ENCODE measurements around the gene PNKP. TPM values are rescaled to one million over a fixed set of nuclear protein-coding genes. Genes with fewer than 3 reads are reported as not detected.

Gene PNKP
- total and polyA plus RNA-seq, 9 of the 15 experiments (the other 6 are each of a cell fraction or from before 2014, with no cell fraction given) = 2.8 to 85.4 (median 25.3) TPM

DNA sequence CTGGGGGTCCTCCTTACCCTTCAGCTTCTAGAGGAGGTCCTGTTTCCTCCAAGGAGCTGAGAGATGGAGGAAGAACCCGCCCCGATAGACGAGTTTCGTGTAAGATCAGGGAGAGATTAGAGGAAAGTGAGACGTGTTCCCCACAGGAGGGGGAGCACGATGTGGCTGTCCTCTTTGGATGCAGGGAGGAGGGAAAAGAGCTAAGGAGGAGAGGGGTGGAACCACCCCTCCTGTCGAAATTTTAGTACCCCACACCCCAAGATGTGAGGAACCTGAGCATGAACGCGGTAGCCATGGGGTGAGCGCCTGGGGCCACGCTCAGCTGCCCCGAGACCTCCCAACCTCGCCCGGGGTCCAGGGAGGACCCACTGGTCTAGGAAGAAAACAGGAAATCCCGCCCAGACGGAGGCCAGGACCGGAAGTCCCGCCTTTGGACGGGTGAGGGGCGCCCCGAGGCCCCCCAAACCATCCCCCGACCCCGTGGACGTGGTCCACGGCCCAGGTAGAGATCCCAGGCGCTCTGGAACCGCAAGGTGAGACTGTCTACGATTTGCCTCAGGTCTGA, 8.6 kb upstream of the PNKP start (continued):
- TF ChIP-seq HEY1 (CRISPR knock-in tag; IDR thresholded peaks at IDR 0.05; ENCODE audit: borderline replicate concordance) (no peak), ZNF263 (CRISPR knock-in tag; IDR thresholded peaks at IDR 0.05; ENCODE audit: borderline replicate concordance) (peak; percentile 98), POLR2A (conservative IDR thresholded peaks at IDR 0.05) (peak; percentile 63), NFYB (IDR thresholded peaks at IDR 0.05; ENCODE audit: extremely low read depth, insufficient read length) (no peak), ATF7 (IDR thresholded peaks at IDR 0.05) (no peak), MEF2D (tag; conservative IDR thresholded peaks at IDR 0.05; ENCODE audit: low read depth) (no peak), CBFB (CRISPR knock-in tag; IDR thresholded peaks at IDR 0.05) (no peak), HDGF (IDR thresholded peaks at IDR 0.05) (no peak), EZH2 (IDR thresholded peaks at IDR 0.05; ENCODE audit: borderline replicate concordance, low read depth, low read length) (no peak), RAD21 (CRISPR knock-in tag; conservative IDR thresholded peaks at IDR 0.05 in 1 of 2, IDR thresholded peaks at IDR 0.05 in 1 of 2) (0 out of 4 replicates have a peak, but pooled peaks of 1 of the 2 experiments have one; percentile 3), ESRRA (IDR thresholded peaks at IDR 0.05; ENCODE audit: borderline replicate concordance, low read depth) (no peak), POLR2AphosphoS5 (IDR thresholded peaks at IDR 0.05; ENCODE audit: control insufficient read depth, insufficient read depth, low read depth, low read length) (no peak), PURB (CRISPR knock-in tag; IDR thresholded peaks at IDR 0.05; ENCODE audit: low read depth) (no peak), ZKSCAN1 (IDR thresholded peaks at IDR 0.05; ENCODE audit: low read depth, low read length) (0 out of 2 replicates have a peak, but pooled peaks have one; percentile 9), ZNF589 (CRISPR knock-in tag; IDR thresholded peaks at IDR 0.05; ENCODE audit: low read depth) (no peak), CHCHD3 (CRISPR knock-in tag; IDR thresholded peaks at IDR 0.05) (no peak)
- TF ChIP-seq, protein P1, sequence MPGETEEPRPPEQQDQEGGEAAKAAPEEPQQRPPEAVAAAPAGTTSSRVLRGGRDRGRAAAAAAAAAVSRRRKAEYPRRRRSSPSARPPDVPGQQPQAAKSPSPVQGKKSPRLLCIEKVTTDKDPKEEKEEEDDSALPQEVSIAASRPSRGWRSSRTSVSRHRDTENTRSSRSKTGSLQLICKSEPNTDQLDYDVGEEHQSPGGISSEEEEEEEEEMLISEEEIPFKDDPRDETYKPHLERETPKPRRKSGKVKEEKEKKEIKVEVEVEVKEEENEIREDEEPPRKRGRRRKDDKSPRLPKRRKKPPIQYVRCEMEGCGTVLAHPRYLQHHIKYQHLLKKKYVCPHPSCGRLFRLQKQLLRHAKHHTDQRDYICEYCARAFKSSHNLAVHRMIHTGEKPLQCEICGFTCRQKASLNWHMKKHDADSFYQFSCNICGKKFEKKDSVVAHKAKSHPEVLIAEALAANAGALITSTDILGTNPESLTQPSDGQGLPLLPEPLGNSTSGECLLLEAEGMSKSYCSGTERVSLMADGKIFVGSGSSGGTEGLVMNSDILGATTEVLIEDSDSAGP (CRISPR knock-in tag; IDR thresholded peaks at IDR 0.05) = no peak
- TF ChIP-seq, protein P2, sequence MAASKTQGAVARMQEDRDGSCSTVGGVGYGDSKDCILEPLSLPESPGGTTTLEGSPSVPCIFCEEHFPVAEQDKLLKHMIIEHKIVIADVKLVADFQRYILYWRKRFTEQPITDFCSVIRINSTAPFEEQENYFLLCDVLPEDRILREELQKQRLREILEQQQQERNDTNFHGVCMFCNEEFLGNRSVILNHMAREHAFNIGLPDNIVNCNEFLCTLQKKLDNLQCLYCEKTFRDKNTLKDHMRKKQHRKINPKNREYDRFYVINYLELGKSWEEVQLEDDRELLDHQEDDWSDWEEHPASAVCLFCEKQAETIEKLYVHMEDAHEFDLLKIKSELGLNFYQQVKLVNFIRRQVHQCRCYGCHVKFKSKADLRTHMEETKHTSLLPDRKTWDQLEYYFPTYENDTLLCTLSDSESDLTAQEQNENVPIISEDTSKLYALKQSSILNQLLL (CRISPR knock-in tag; IDR thresholded peaks at IDR 0.05; ENCODE audit: borderline replicate concordance) = no peak
- TF ChIP-seq, protein P3, sequence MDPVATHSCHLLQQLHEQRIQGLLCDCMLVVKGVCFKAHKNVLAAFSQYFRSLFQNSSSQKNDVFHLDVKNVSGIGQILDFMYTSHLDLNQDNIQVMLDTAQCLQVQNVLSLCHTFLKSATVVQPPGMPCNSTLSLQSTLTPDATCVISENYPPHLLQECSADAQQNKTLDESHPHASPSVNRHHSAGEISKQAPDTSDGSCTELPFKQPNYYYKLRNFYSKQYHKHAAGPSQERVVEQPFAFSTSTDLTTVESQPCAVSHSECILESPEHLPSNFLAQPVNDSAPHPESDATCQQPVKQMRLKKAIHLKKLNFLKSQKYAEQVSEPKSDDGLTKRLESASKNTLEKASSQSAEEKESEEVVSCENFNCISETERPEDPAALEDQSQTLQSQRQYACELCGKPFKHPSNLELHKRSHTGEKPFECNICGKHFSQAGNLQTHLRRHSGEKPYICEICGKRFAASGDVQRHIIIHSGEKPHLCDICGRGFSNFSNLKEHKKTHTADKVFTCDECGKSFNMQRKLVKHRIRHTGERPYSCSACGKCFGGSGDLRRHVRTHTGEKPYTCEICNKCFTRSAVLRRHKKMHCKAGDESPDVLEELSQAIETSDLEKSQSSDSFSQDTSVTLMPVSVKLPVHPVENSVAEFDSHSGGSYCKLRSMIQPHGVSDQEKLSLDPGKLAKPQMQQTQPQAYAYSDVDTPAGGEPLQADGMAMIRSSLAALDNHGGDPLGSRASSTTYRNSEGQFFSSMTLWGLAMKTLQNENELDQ (CRISPR knock-in tag; IDR thresholded peaks at IDR 0.05; ENCODE audit: borderline replicate concordance) = no peak
- TF ChIP-seq, protein P4, sequence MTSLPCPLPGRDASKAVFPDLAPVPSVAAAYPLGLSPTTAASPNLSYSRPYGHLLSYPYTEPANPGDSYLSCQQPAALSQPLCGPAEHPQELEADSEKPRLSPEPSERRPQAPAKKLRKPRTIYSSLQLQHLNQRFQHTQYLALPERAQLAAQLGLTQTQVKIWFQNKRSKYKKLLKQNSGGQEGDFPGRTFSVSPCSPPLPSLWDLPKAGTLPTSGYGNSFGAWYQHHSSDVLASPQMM (CRISPR knock-in tag; IDR thresholded peaks at IDR 0.05) = no peak
- TF ChIP-seq, protein P5, sequence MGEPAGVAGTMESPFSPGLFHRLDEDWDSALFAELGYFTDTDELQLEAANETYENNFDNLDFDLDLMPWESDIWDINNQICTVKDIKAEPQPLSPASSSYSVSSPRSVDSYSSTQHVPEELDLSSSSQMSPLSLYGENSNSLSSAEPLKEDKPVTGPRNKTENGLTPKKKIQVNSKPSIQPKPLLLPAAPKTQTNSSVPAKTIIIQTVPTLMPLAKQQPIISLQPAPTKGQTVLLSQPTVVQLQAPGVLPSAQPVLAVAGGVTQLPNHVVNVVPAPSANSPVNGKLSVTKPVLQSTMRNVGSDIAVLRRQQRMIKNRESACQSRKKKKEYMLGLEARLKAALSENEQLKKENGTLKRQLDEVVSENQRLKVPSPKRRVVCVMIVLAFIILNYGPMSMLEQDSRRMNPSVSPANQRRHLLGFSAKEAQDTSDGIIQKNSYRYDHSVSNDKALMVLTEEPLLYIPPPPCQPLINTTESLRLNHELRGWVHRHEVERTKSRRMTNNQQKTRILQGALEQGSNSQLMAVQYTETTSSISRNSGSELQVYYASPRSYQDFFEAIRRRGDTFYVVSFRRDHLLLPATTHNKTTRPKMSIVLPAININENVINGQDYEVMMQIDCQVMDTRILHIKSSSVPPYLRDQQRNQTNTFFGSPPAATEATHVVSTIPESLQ (CRISPR knock-in tag; IDR thresholded peaks at IDR 0.05) = no peak
